Measurements from ENCODE around the gene MYL7. TPM values are rescaled to one million over a fixed set of nuclear protein-coding genes. Genes with fewer than 3 reads are reported as not detected.
A peak's percentile ranks its signal among the peaks of the same experiment; 100 is the strongest.

MYL7 gene
- total RNA-seq, 2 experiments from 2014 or later: not detected

DNA sequence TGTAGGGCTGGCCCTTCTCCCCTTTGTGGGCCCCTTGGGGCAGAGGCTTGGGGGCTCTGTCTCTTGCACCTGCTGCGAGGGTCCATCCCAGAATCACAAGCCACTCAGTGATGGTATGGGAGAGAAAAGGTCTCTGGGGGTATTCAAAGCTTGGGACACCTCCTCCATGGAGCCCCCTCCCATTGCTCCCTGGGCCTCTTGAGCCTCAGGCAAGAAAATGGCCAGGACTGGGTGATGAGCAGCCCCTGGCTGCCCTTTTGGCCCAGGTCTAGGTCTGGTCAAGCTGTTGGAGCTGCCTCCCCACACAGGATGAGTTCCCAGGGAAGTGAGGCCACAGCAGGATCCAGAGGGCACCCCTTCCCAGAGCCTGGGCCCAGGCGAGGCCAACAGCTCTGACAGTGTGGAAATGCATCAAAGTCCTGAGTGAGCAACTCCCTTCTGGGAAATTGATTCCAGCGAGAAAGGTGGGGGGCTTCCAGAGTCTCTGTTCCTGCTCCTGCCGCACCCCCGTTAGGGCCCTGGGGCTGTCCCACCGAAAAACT is 3.4 kb upstream of the MYL7 start:
- Histone ChIP-seq H3K36me3 (ENCODE audit: insufficient read depth, low read length) (no peaks in the 10 kb centered on the region), H3K9me3 (ENCODE audit: control insufficient read depth in 1 of 2, insufficient read depth in 1 of 2, low read length in 2 of 2) (peaks cover 0 to 16% of the 10 kb centered on the region in 2 experiments), H3K4me3 (ENCODE audit: low read length) (no peak overlapping the region), H3K4me1 (ENCODE audit: insufficient read depth, low read length) (peaks cover 20% of the 10 kb centered on the region), H3K27ac (ENCODE audit: low read depth in 1 of 2, low read length in 2 of 2) (no peak overlapping the region), H3K27me3 (ENCODE audit: control insufficient read depth in 1 of 2, insufficient read depth in 2 of 2, low read length in 2 of 2) (peaks cover 0 to 8% of the 10 kb centered on the region in 2 experiments)
- ATAC-seq (ENCODE audit: poor library complexity) (no peak), DNase-seq (peak in 1 of 14 experiments; percentile 9)
- H3K36me3 Mint-ChIP-seq (ENCODE audit: low read depth): no peaks in the 10 kb centered on the region
- intact Hi-C loops (cut with DNase I, micrococcal nuclease): loop anchor here in 1 of 2 experiments (2.0 kb wide), 1 partner anchor 60 kb away; no protein-coding TSS in a partner anchor
- ChIA-PET CTCF (no interaction called here), POLR2A (interaction anchor here (1.1 kb wide), 1 partner anchor 63 kb away, joined by 4 read pairs; no protein-coding TSS in a partner anchor)
- H3K27me3 Mint-ChIP-seq: no peaks in the 10 kb centered on the region
- TF ChIP-seq, protein P1, sequence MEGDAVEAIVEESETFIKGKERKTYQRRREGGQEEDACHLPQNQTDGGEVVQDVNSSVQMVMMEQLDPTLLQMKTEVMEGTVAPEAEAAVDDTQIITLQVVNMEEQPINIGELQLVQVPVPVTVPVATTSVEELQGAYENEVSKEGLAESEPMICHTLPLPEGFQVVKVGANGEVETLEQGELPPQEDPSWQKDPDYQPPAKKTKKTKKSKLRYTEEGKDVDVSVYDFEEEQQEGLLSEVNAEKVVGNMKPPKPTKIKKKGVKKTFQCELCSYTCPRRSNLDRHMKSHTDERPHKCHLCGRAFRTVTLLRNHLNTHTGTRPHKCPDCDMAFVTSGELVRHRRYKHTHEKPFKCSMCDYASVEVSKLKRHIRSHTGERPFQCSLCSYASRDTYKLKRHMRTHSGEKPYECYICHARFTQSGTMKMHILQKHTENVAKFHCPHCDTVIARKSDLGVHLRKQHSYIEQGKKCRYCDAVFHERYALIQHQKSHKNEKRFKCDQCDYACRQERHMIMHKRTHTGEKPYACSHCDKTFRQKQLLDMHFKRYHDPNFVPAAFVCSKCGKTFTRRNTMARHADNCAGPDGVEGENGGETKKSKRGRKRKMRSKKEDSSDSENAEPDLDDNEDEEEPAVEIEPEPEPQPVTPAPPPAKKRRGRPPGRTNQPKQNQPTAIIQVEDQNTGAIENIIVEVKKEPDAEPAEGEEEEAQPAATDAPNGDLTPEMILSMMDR (IDR thresholded peaks at IDR 0.05): no peak
- no peak overlapping the region for H3K4me3 Mint-ChIP-seq
- peaks cover 7% of the 10 kb centered on the region for H3K4me1 Mint-ChIP-seq (ENCODE audit: low read depth)
- H3K9me3 Mint-ChIP-seq: no peaks in the 10 kb centered on the region
- H3K27ac Mint-ChIP-seq: no peak overlapping the region

DNA sequence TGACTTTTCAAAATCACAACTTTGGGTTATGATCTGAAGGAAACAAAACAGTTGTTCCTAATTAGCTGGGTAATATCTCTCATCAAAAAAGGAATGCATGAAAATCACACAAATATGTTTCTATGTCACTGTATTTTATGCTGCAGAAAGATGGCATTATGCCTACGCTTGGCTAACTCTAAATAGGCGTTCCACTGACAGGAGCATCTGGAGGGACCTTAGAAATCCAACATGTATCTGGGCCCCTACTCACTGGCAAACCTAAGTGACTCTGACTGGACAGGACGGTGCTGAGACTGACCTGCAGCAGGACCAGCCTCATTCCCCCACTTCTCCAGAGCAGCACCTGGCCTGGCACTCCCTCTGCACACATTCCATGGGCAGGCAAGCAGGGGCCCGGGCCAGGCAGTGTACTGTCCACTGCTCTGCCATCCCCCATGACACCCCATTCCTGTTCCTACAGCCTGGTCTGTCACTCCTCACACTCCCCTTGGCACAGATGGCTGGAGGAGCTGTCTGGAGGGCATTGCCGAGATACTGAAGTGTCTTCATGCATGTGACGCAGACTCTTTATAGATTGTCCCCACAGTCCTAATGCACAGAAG is 2.6 kb upstream of the MYL7 start:
- no peaks in the 10 kb centered on the region for H3K9me3 Mint-ChIP-seq
- TF ChIP-seq, protein P1 (IDR thresholded peaks at IDR 0.05): no peak
- H3K27ac Mint-ChIP-seq: peak overlapping the region; percentile 3
- DNase-seq: peak in 1 of 14 experiments; percentile 5
- peaks cover 7% of the 10 kb centered on the region for H3K4me1 Mint-ChIP-seq (ENCODE audit: low read depth)
- Histone ChIP-seq H3K4me3 (ENCODE audit: low read length) (no peak overlapping the region), H3K4me1 (ENCODE audit: insufficient read depth, low read length) (peaks cover 20% of the 10 kb centered on the region), H3K27ac (ENCODE audit: low read depth in 1 of 2, low read length in 2 of 2) (no peak overlapping the region), H3K9me3 (ENCODE audit: control insufficient read depth in 1 of 2, insufficient read depth in 1 of 2, low read length in 2 of 2) (peaks cover 0 to 16% of the 10 kb centered on the region in 2 experiments), H3K27me3 (ENCODE audit: control insufficient read depth in 1 of 2, insufficient read depth in 2 of 2, low read length in 2 of 2) (peaks cover 0 to 8% of the 10 kb centered on the region in 2 experiments), H3K36me3 (ENCODE audit: insufficient read depth, low read length) (no peaks in the 10 kb centered on the region)
- H3K36me3 Mint-ChIP-seq (ENCODE audit: low read depth): no peaks in the 10 kb centered on the region
- no peak for ATAC-seq (ENCODE audit: poor library complexity)
- intact Hi-C loops (cut with DNase I, micrococcal nuclease): loop anchor here in 1 of 2 experiments (2.0 kb wide), 1 partner anchor 59 kb away; no protein-coding TSS in a partner anchor
- no peaks in the 10 kb centered on the region for H3K27me3 Mint-ChIP-seq
- ChIA-PET POLR2A (no interaction called here), CTCF (no interaction called here)
- H3K4me3 Mint-ChIP-seq: peak overlapping the region; percentile 8

GRCh38 chr7:44142028-44142427 is 896 bp upstream of the MYL7 start:
- peaks cover 7% of the 10 kb centered on the region for H3K4me1 Mint-ChIP-seq (ENCODE audit: low read depth)
- no peaks in the 10 kb centered on the region for H3K9me3 Mint-ChIP-seq
- no peaks in the 10 kb centered on the region for H3K36me3 Mint-ChIP-seq (ENCODE audit: low read depth)
- Histone ChIP-seq H3K9me3 (ENCODE audit: control insufficient read depth in 1 of 2, insufficient read depth in 1 of 2, low read length in 2 of 2) (peaks cover 0 to 16% of the 10 kb centered on the region in 2 experiments), H3K36me3 (ENCODE audit: insufficient read depth, low read length) (no peaks in the 10 kb centered on the region), H3K4me1 (ENCODE audit: insufficient read depth, low read length) (peaks cover 20% of the 10 kb centered on the region), H3K27me3 (ENCODE audit: control insufficient read depth in 1 of 2, insufficient read depth in 2 of 2, low read length in 2 of 2) (peaks cover 0 to 8% of the 10 kb centered on the region in 2 experiments), H3K27ac (ENCODE audit: low read depth in 1 of 2, low read length in 2 of 2) (no peak overlapping the region), H3K4me3 (ENCODE audit: low read length) (no peak overlapping the region)
- intact Hi-C loops (cut with DNase I, micrococcal nuclease): no loop called here
- no peak overlapping the region for H3K4me3 Mint-ChIP-seq
- H3K27me3 Mint-ChIP-seq: no peaks in the 10 kb centered on the region
- H3K27ac Mint-ChIP-seq: no peak overlapping the region
- TF ChIP-seq, protein P1 (IDR thresholded peaks at IDR 0.05): no peak
- POLR2A ChIA-PET: no interaction called here
- ATAC-seq (ENCODE audit: poor library complexity) (no peak), DNase-seq (no peak)
- CTCF ChIA-PET: no interaction called here

All from CD4-positive, alpha-beta T cell (primary cell).